Measurements from ENCODE around the gene GJA10. TPM values are rescaled to one million over a fixed set of nuclear protein-coding genes. Genes with fewer than 3 reads are reported as not detected.

Gene GJA10
- total RNA-seq, 1 donor from 2014 or later = not detected

GRCh38 chr6:89910902-89911240 is 16.6 kb downstream of the GJA10 start:
- TF ChIP-seq CTCF (IDR thresholded peaks at IDR 0.05) = no peak
- DNase-seq (no peak), ATAC-seq (no peak)
- H3K36me3 ChIP-seq = no peaks in the 10 kb centered on the region
- H3K9me3 ChIP-seq = no peaks in the 10 kb centered on the region
- intact Hi-C loops (cut with DNase I) = no loop called here
- H3K4me1 ChIP-seq = no peaks in the 10 kb centered on the region
- no peaks in the 10 kb centered on the region for H3K27me3 ChIP-seq
- no peak overlapping the region for H3K27ac ChIP-seq
- no peak overlapping the region for H3K4me3 ChIP-seq

- H3K27ac ChIP-seq = no peak overlapping the region
- H3K9me3 ChIP-seq = no peaks in the 10 kb centered on the region
- H3K36me3 ChIP-seq = no peaks in the 10 kb centered on the region
- H3K4me1 ChIP-seq = no peaks in the 10 kb centered on the region
- H3K27me3 ChIP-seq = no peaks in the 10 kb centered on the region
- TF ChIP-seq CTCF (IDR thresholded peaks at IDR 0.05) = no peak
- H3K4me3 ChIP-seq = no peak overlapping the region
- intact Hi-C loops (cut with DNase I) = no loop called here
- ATAC-seq (no peak), DNase-seq (no peak)
Measured at GRCh38 chr6:89916136-89916920, 22.1 kb downstream of the GJA10 start.

GRCh38 chr6:89917216-89917615 is 22.9 kb downstream of the GJA10 start:
- no peak for TF ChIP-seq CTCF (IDR thresholded peaks at IDR 0.05)
- ATAC-seq (peak; percentile 15), DNase-seq (no peak)
- H3K27ac ChIP-seq = no peak overlapping the region
- peaks cover 4% of the 10 kb centered on the region for H3K27me3 ChIP-seq
- intact Hi-C loops (cut with DNase I) = no loop called here
- no peaks in the 10 kb centered on the region for H3K36me3 ChIP-seq
- no peaks in the 10 kb centered on the region for H3K9me3 ChIP-seq
- no peak overlapping the region for H3K4me3 ChIP-seq
- no peaks in the 10 kb centered on the region for H3K4me1 ChIP-seq

GRCh38 chr6:89917801-89918366 is 23.6 kb downstream of the GJA10 start:
- DNase-seq (no peak), ATAC-seq (peak; percentile 42)
- Histone ChIP-seq H3K4me3 (no peak overlapping the region), H3K27me3 (peaks cover 5% of the 10 kb centered on the region), H3K36me3 (no peaks in the 10 kb centered on the region), H3K4me1 (no peaks in the 10 kb centered on the region), H3K9me3 (no peaks in the 10 kb centered on the region), H3K27ac (no peak overlapping the region)
- intact Hi-C loops (cut with DNase I) = no loop called here
- TF ChIP-seq CTCF (IDR thresholded peaks at IDR 0.05) = no peak

- no peak for TF ChIP-seq CTCF (IDR thresholded peaks at IDR 0.05)
- H3K4me3 ChIP-seq = no peak overlapping the region
Measured at GRCh38 chr6:89921197-89921596, 26.9 kb downstream of the GJA10 start.

More at GRCh38 chr6:89921197-89921596, 26.9 kb downstream of the GJA10 start:
- no peak overlapping the region for H3K27ac ChIP-seq
- no peaks in the 10 kb centered on the region for H3K9me3 ChIP-seq
- H3K36me3 ChIP-seq = no peaks in the 10 kb centered on the region
- ATAC-seq = peak; percentile 18
- H3K4me1 ChIP-seq = no peaks in the 10 kb centered on the region
- peaks cover 5% of the 10 kb centered on the region for H3K27me3 ChIP-seq
- no peak for DNase-seq
- intact Hi-C loops (cut with DNase I) = no loop called here

Data from upper lobe of right lung (tissue), 1 donor.